Fibroblast of skin of left quadriceps (primary cell): ENCODE results near the gene SMIM8.

Experiments used
- DNase-seq, 2 experiments: peaks; one replicate each; pipeline ENCODE4 v3.0.0-alpha.2; 2013; ENCODE audit warnings: low read depth in 2 of 2

The SMIM8 gene

GRCh38 chr6:87391334-87391733 is 68.9 kb downstream of the SMIM8 start:
- DNase-seq, result no peak
